HCT116 (cell line): ENCODE data around the gene ATF5. TPM values are rescaled to one million over a fixed set of nuclear protein-coding genes. Genes with fewer than 3 reads are reported as not detected.

Source experiments
- ATAC-seq: fragments of 200-7000 bp; cut with Tn5 transposase; 2 replicates; pipeline ENCODE4 v1.9.1; 2020; ENCODE audit warnings: mild to moderate bottlenecking, moderate library complexity
- BruUV-seq: library from RNA; stranded (reverse); fragments of 400-500 nt; replicated peaks from 2 replicates; lab custom pipeline; 2021; lab: Mats Ljungman, UMichigan
- CTCF ChIA-PET: fragments of 300-600 bp; sonication (Branson Sonifier 250); formaldehyde crosslinking; loops from one replicate; lab custom pipeline; 2021; ENCODE audit warnings: antibody characterized with exemption; lab: Charles Lee
- POLR2A ChIA-PET: fragments of 300-600, 350-600 bp; sonication (Branson Sonifier 250); formaldehyde crosslinking; loops from one replicate; lab custom pipeline; 2021; ENCODE audit warnings: antibody characterized with exemption; lab: Charles Lee
- RAD21 ChIA-PET, 2 experiments: fragments of 300-600 bp; sonication (Branson Sonifier 250); formaldehyde crosslinking; loops; one replicate each; lab custom pipeline; 2023; ENCODE audit warnings: low total read pairs in 2 of 2; ENCODE audit not compliant: uncharacterized antibody in 2 of 2, unreplicated experiment in 2 of 2, low non-redundant PET in 1 of 2; lab: Charles Lee
- DNase-seq: peaks from one replicate; pipeline ENCODE4 v3.0.0-alpha.2; 2010; ENCODE audit warnings: low read depth, low spot score
- H2AFZ ChIP-seq: fragments of 200-600 bp; shearing (Covaris generic), sonication (generic); 2 replicates; pipeline ENCODE4 v1.6.1; 2017; ENCODE audit warnings: low read depth, mixed run types, mixed read lengths, antibody characterized with exemption, low read length; ENCODE audit not compliant: poor library complexity, severe bottlenecking
- H3K27ac ChIP-seq: 2 replicates; pipeline ENCODE4 v1.5.1; 2012; ENCODE audit warnings: low read depth, low read length
- H3K27me3 ChIP-seq: fragments of 200-600 bp; sonication (generic); 2 replicates; pipeline ENCODE4 v1.6.1; 2016; ENCODE audit warnings: mixed run types, low read length, mixed read lengths; ENCODE audit not compliant: insufficient read depth
- H3K36me3 ChIP-seq, 2 experiments: fragments of 200-500 bp in 1 of 2; fragments of 200-600 bp in 1 of 2; sonication (Bioruptor generic) in 1 of 2; sonication (generic) in 1 of 2; 2 replicates each; pipeline versions ENCODE4 v1.5.1 to v1.6.1; 2014 to 2016; ENCODE audit warnings: low read length in 2 of 2, inconsistent platforms in 1 of 2, mixed read lengths in 1 of 2, mixed run types in 1 of 2; ENCODE audit not compliant: insufficient read depth in 2 of 2, control insufficient read depth in 1 of 2
- H3K4me1 ChIP-seq, 2 experiments: fragments of 200-600 bp in 1 of 2; sonication (generic) in 1 of 2; 2 replicates each; pipeline versions ENCODE4 v1.5.1 to v1.6.1; 2012 to 2017; ENCODE audit warnings: low read length in 2 of 2, inconsistent platforms in 1 of 2, mild to moderate bottlenecking in 1 of 2, mixed read lengths in 1 of 2, mixed run types in 1 of 2, moderate library complexity in 1 of 2; ENCODE audit not compliant: insufficient read depth in 2 of 2, control insufficient read depth in 1 of 2
- H3K4me2 ChIP-seq: fragments of 200-600 bp; sonication (generic); 2 replicates; pipeline ENCODE4 v1.6.1; 2017; ENCODE audit warnings: mixed run types, low read length, mixed read lengths
- H3K4me3 ChIP-seq, 2 experiments: fragments of 200-600 bp in 1 of 2; sonication (generic) in 1 of 2; replicated peaks in 1 of 2; 2 replicates each; pipeline ENCODE4 v1.5.1; 2011 to 2016; ENCODE audit warnings: low read length in 2 of 2, control low read depth in 1 of 2, low read depth in 1 of 2, mild to moderate bottlenecking in 1 of 2, mixed read lengths in 1 of 2, mixed run types in 1 of 2
- H3K79me2 ChIP-seq: fragments of 200-600 bp; sonication (generic); 2 replicates; pipeline ENCODE4 v1.6.1; 2017; ENCODE audit warnings: mild to moderate bottlenecking, mixed run types, low read length, moderate library complexity, mixed read lengths; ENCODE audit not compliant: insufficient read depth
- H3K9ac ChIP-seq: fragments of 200-600 bp; sonication (generic); 2 replicates; pipeline ENCODE4 v1.6.1; 2016; ENCODE audit warnings: low read length, mixed read lengths
- H3K9me2 ChIP-seq: fragments of 200-600 bp; sonication (generic), shearing (Covaris generic); 2 replicates; pipeline ENCODE4 v1.6.1; 2017; ENCODE audit warnings: mixed run types, mild to moderate bottlenecking, moderate library complexity; ENCODE audit not compliant: insufficient read depth
- H3K9me3 ChIP-seq, 2 experiments: fragments of 200-500 bp in 1 of 2; fragments of 200-600 bp in 1 of 2; sonication (Bioruptor generic) in 1 of 2; sonication (generic) in 1 of 2; 2 replicates each; pipeline ENCODE4 v1.6.1; 2014 to 2017; ENCODE audit warnings: low read length in 2 of 2, mixed read lengths in 2 of 2, inconsistent platforms in 1 of 2, low read depth in 1 of 2, mild to moderate bottlenecking in 1 of 2, mixed run types in 1 of 2, moderate library complexity in 1 of 2; ENCODE audit not compliant: control insufficient read depth in 1 of 2, insufficient read depth in 1 of 2
- H4K20me1 ChIP-seq: fragments of 200-600 bp; sonication (generic), shearing (Covaris generic); 2 replicates; pipeline ENCODE4 v1.6.1; 2017; ENCODE audit warnings: mixed run types, mild to moderate bottlenecking, moderate library complexity; ENCODE audit not compliant: insufficient read depth
- CBX3 ChIP-seq: IDR thresholded peaks from 2 replicates; pipeline ENCODE4 v1.6.1; 2012; ENCODE audit warnings: low read depth
- CEBPB ChIP-seq: IDR thresholded peaks from 2 replicates; pipeline ENCODE4 v1.6.1; 2012; ENCODE audit warnings: low read depth
- ELF1 ChIP-seq: IDR thresholded peaks from 2 replicates; pipeline ENCODE4 v1.6.1; 2012; ENCODE audit warnings: low read depth, borderline replicate concordance
- EZH2 ChIP-seq: fragments of 200-600 bp; sonication (generic); IDR thresholded peaks from 2 replicates; pipeline ENCODE4 v1.6.1; 2017; ENCODE audit warnings: antibody characterized with exemption, mixed run types
- FOSL1 ChIP-seq: IDR thresholded peaks from 2 replicates; pipeline ENCODE4 v1.6.1; 2012; ENCODE audit warnings: low read depth
- JUND ChIP-seq: IDR thresholded peaks from 2 replicates; pipeline ENCODE4 v1.6.1; 2012
- POLR2A ChIP-seq: IDR thresholded peaks from 2 replicates; pipeline ENCODE4 v1.7.0; 2011; ENCODE audit warnings: borderline replicate concordance; ENCODE audit not compliant: insufficient read depth, insufficient read length; ENCODE audit errors: extremely low read depth
- RAD21 ChIP-seq: IDR thresholded peaks from 2 replicates; pipeline ENCODE4 v1.6.1; 2012; ENCODE audit warnings: low read depth, mild to moderate bottlenecking
- SRF ChIP-seq: IDR thresholded peaks from 2 replicates; pipeline ENCODE4 v1.6.1; 2012; ENCODE audit warnings: low read depth
- TCF7L2 ChIP-seq: IDR thresholded peaks from 2 replicates; pipeline ENCODE4 v1.7.0; 2011; ENCODE audit warnings: borderline replicate concordance, inconsistent platforms; ENCODE audit not compliant: insufficient read depth, insufficient read length; ENCODE audit errors: extremely low read depth
- YY1 ChIP-seq: IDR thresholded peaks from 2 replicates; pipeline ENCODE4 v1.6.1; 2011; ENCODE audit warnings: low read length, low read depth, moderate library complexity, mild to moderate bottlenecking; ENCODE audit not compliant: insufficient replicate concordance; ENCODE audit errors: extremely low read depth
- ZBTB33 ChIP-seq: IDR thresholded peaks from 2 replicates; pipeline ENCODE4 v1.6.1; 2011; ENCODE audit warnings: mild to moderate bottlenecking, low read length, moderate library complexity; ENCODE audit not compliant: insufficient replicate concordance; ENCODE audit errors: extremely low read depth
- ZFX ChIP-seq: fragments of 450-650 bp; IDR thresholded peaks from 2 replicates; pipeline ENCODE4 v1.6.1; 2017
- intact Hi-C: fragments of 100-400 bp; cut with micrococcal nuclease; formaldehyde crosslinking; loops from 2 replicates; pipeline ENCODE4 v1.10.0; 2022
- total RNA-seq: library from RNA; stranded (reverse); gene quantifications from one replicate; pipeline ENCODE4 v1.2.1, GENCODE V29; 2021; ENCODE audit not compliant: unreplicated experiment
- TF ChIP-seq, protein P1 (sequence below): IDR thresholded peaks from 2 replicates; pipeline ENCODE4 v1.6.1; 2012
- TF ChIP-seq, protein P2 (sequence below), 3 experiments: fragments of 200-600 bp in 1 of 3; sonication (generic) in 1 of 3; IDR thresholded peaks in 2 of 3; conservative IDR thresholded peaks in 1 of 3; 2 replicates each; pipeline ENCODE4 v1.5.1; 2012 to 2017; ENCODE audit warnings: low read depth in 2 of 3, low read length in 2 of 3, antibody characterized with exemption in 1 of 3, borderline replicate concordance in 1 of 3, control low read depth in 1 of 3, mild to moderate bottlenecking in 1 of 3, mixed read lengths in 1 of 3, mixed run types in 1 of 3, moderate library complexity in 1 of 3; ENCODE audit not compliant: insufficient read depth in 1 of 3
- TF ChIP-seq, protein P3 (sequence below): IDR thresholded peaks from 2 replicates; pipeline ENCODE4 v1.6.1; 2012
- TF ChIP-seq, protein P4 (sequence below): IDR thresholded peaks from 2 replicates; pipeline ENCODE4 v1.6.1; 2012; ENCODE audit warnings: low read depth

Gene ATF5
- total RNA-seq, 1 experiment from 2014 or later, result 28.2 TPM

DNA sequence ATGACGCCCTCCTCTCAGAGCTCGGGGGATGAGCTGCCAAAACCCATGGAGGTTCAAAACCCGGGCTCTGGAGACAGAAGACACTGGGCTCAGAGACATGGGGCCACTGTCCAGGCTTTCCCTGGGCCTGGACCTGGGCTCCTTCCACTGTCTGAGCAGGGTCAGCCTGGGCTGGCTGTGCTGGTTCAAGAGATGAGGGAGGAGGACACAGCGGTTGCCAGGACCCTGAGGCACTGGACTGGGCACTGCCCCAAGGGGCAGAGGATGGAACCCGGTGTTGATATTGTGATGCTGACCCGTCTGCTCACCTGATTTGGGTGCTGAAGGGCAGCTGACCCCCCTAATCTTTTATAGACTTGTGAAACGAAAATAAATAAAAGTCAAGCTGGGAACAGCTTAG is 46.0 kb downstream of the ATF5 start:
- H3K9me3 ChIP-seq, result no peaks in the 10 kb centered on the region
- H3K9me2 ChIP-seq, result no peaks in the 10 kb centered on the region
- no peaks in the 10 kb centered on the region for H3K27me3 ChIP-seq
- H3K4me2 ChIP-seq, result no peak overlapping the region
- intact Hi-C loops, result no loop called here
- ChIA-PET RAD21 (no interaction called here), POLR2A (no interaction called here), CTCF (interaction anchor here (0.8 kb wide), 1 partner anchor 8 kb away, joined by 3 read pairs; no protein-coding TSS in a partner anchor)
- ATAC-seq (no peak), DNase-seq (no peak)
- TF ChIP-seq CEBPB, result no peak
- TF ChIP-seq, protein P1, sequence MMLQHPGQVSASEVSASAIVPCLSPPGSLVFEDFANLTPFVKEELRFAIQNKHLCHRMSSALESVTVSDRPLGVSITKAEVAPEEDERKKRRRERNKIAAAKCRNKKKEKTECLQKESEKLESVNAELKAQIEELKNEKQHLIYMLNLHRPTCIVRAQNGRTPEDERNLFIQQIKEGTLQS, result no peak
- no peak for TF ChIP-seq JUND
- TF ChIP-seq, protein P2, sequence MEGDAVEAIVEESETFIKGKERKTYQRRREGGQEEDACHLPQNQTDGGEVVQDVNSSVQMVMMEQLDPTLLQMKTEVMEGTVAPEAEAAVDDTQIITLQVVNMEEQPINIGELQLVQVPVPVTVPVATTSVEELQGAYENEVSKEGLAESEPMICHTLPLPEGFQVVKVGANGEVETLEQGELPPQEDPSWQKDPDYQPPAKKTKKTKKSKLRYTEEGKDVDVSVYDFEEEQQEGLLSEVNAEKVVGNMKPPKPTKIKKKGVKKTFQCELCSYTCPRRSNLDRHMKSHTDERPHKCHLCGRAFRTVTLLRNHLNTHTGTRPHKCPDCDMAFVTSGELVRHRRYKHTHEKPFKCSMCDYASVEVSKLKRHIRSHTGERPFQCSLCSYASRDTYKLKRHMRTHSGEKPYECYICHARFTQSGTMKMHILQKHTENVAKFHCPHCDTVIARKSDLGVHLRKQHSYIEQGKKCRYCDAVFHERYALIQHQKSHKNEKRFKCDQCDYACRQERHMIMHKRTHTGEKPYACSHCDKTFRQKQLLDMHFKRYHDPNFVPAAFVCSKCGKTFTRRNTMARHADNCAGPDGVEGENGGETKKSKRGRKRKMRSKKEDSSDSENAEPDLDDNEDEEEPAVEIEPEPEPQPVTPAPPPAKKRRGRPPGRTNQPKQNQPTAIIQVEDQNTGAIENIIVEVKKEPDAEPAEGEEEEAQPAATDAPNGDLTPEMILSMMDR (IDR thresholded peaks at IDR 0.05 in 2 of 3, conservative IDR thresholded peaks at IDR 0.05 in 1 of 3; ENCODE audit: borderline replicate concordance in 1 of 3, insufficient read depth in 1 of 3, low read depth in 2 of 3, low read length in 2 of 3), result no peak
- TF ChIP-seq, protein P3, sequence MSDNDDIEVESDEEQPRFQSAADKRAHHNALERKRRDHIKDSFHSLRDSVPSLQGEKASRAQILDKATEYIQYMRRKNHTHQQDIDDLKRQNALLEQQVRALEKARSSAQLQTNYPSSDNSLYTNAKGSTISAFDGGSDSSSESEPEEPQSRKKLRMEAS, result no peak
- no peak for TF ChIP-seq FOSL1
- TF ChIP-seq SRF, result no peak
- no peak for TF ChIP-seq ZBTB33
- TF ChIP-seq POLR2A, result no peak
- no peak for TF ChIP-seq ELF1
- no peak for TF ChIP-seq TCF7L2
- no peak for TF ChIP-seq EZH2
- TF ChIP-seq ZFX, result no peak
- TF ChIP-seq, protein P4, sequence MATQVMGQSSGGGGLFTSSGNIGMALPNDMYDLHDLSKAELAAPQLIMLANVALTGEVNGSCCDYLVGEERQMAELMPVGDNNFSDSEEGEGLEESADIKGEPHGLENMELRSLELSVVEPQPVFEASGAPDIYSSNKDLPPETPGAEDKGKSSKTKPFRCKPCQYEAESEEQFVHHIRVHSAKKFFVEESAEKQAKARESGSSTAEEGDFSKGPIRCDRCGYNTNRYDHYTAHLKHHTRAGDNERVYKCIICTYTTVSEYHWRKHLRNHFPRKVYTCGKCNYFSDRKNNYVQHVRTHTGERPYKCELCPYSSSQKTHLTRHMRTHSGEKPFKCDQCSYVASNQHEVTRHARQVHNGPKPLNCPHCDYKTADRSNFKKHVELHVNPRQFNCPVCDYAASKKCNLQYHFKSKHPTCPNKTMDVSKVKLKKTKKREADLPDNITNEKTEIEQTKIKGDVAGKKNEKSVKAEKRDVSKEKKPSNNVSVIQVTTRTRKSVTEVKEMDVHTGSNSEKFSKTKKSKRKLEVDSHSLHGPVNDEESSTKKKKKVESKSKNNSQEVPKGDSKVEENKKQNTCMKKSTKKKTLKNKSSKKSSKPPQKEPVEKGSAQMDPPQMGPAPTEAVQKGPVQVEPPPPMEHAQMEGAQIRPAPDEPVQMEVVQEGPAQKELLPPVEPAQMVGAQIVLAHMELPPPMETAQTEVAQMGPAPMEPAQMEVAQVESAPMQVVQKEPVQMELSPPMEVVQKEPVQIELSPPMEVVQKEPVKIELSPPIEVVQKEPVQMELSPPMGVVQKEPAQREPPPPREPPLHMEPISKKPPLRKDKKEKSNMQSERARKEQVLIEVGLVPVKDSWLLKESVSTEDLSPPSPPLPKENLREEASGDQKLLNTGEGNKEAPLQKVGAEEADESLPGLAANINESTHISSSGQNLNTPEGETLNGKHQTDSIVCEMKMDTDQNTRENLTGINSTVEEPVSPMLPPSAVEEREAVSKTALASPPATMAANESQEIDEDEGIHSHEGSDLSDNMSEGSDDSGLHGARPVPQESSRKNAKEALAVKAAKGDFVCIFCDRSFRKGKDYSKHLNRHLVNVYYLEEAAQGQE, result no peak
- TF ChIP-seq YY1, result no peak
- no peak for TF ChIP-seq RAD21
- no peak for TF ChIP-seq CBX3
- H3K27ac ChIP-seq, result no peak overlapping the region
- no peaks in the 10 kb centered on the region for H3K36me3 ChIP-seq
- no peak overlapping the region for H2AFZ ChIP-seq
- H3K4me1 ChIP-seq, result no peaks in the 10 kb centered on the region
- no peaks in the 10 kb centered on the region for H3K79me2 ChIP-seq
- no peaks in the 10 kb centered on the region for H4K20me1 ChIP-seq
- no peak overlapping the region for H3K9ac ChIP-seq
- no peak overlapping the region for H3K4me3 ChIP-seq
- BruUV-seq, result no TSS peak
